ENCODE measurements around the gene SPECC1.

- TF ChIP-seq EZH2 (IDR thresholded peaks at IDR 0.05; ENCODE audit: borderline replicate concordance, control insufficient read depth, low read depth, low read length) (no peak), TCF3 (IDR thresholded peaks at IDR 0.05; ENCODE audit: borderline replicate concordance, insufficient read depth, low read depth, low read length) (no peak), CTCF (IDR thresholded peaks at IDR 0.05 in 2 of 3, conservative IDR thresholded peaks at IDR 0.05 in 1 of 3; ENCODE audit: control insufficient read depth in 2 of 3, extremely low read depth in 1 of 3, insufficient read depth in 1 of 3, low read depth in 3 of 3, low read length in 3 of 3) (no peak), SIN3A (IDR thresholded peaks at IDR 0.05; ENCODE audit: low read depth, low read length) (no peak), CEBPB (IDR thresholded peaks at IDR 0.05; ENCODE audit: borderline replicate concordance in 1 of 2, low read depth in 2 of 2, low read length in 2 of 2) (no peak), TBL1XR1 (IDR thresholded peaks at IDR 0.05; ENCODE audit: low read depth, low read length) (no peak), NRF1 (conservative IDR thresholded peaks at IDR 0.05; ENCODE audit: low read depth, low read length) (no peak), PBX3 (IDR thresholded peaks at IDR 0.05; ENCODE audit: insufficient replicate concordance, low read depth, low read length) (no peak), SP1 (IDR thresholded peaks at IDR 0.05; ENCODE audit: low read depth, low read length) (no peak), ESRRA (IDR thresholded peaks at IDR 0.05; ENCODE audit: low read length) (no peak), POLR2A (IDR thresholded peaks at IDR 0.05; ENCODE audit: low read depth, low read length) (no peak)
- TF ChIP-seq, protein P1, sequence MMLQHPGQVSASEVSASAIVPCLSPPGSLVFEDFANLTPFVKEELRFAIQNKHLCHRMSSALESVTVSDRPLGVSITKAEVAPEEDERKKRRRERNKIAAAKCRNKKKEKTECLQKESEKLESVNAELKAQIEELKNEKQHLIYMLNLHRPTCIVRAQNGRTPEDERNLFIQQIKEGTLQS (IDR thresholded peaks at IDR 0.05; ENCODE audit: borderline replicate concordance, extremely low read depth, low read depth, low read length) = no peak
These were observed 258.3 kb downstream of the SPECC1 start for GRCh38 chr17:20267459-20267842.
